RKO (cell line): ENCODE measurements around the gene SIGLEC12.
A peak's percentile ranks its signal among the peaks of the same experiment; 100 is the strongest.
"Not testable (repeated sequence)": the region's sequence is repeated elsewhere in the genome, so short reads cannot be mapped to it uniquely, and the experiment has no call there.

Experiments used
- DNase-seq: peaks from one replicate; pipeline ENCODE4 v3.0.0-alpha.2; 2016; ENCODE audit warnings: low spot score

The SIGLEC12 gene

GRCh38 chr19:51458051-51458645, 43.5 kb downstream of the SIGLEC12 start, which contains the start of gene SIGLEC8:
TSS of gene SIGLEC8 (minus strand) at chr19:51458454. CDS start at chr19:51458387, 67 bp downstream.
- no peak for DNase-seq

- DNase-seq, result no peak
Observed at GRCh38 chr19:51457351-51458013, 44.1 kb downstream of the SIGLEC12 start.

- no peak for DNase-seq
Observed at GRCh38 chr19:51456541-51457290, 44.9 kb downstream of the SIGLEC12 start.

- DNase-seq, result no peak
Observed at GRCh38 chr19:51450730-51451307, 50.8 kb downstream of the SIGLEC12 start.

- no peak for DNase-seq
Observed at GRCh38 chr19:51448411-51449016, 53.1 kb downstream of the SIGLEC12 start.

- no peak for DNase-seq
Observed at GRCh38 chr19:51448011-51448410, 53.6 kb downstream of the SIGLEC12 start.

GRCh38 chr19:51447510-51447909, 54.1 kb downstream of the SIGLEC12 start:
- DNase-seq, result not testable (repeated sequence)

- DNase-seq, result peak; percentile 65
Observed at GRCh38 chr19:51441410-51442390, 59.9 kb downstream of the SIGLEC12 start.
